Bronchial epithelial cell (primary cell): ENCODE measurements around the gene TSHZ3. TPM values are rescaled to one million over a fixed set of nuclear protein-coding genes. Genes with fewer than 3 reads are reported as not detected.

Source experiments
- DNase-seq: peaks from one replicate; pipeline ENCODE4 v3.0.0-alpha.2; 2010; ENCODE audit warnings: low read depth
- FAIRE-seq: peaks from 2 replicates; lab custom pipeline; 2011; peaks lifted over from hg19 to GRCh38; lab: Jason Lieb, UNC
- H3K27me3 ChIP-seq: 2 replicates; pipeline ENCODE4 v1.5.1; 2011; ENCODE audit warnings: low read length; ENCODE audit not compliant: control insufficient read depth, insufficient read depth
- H3K36me3 ChIP-seq: 2 replicates; pipeline ENCODE4 v1.5.1; 2011; ENCODE audit warnings: low read length; ENCODE audit not compliant: control insufficient read depth, insufficient read depth
- H3K4me3 ChIP-seq: 2 replicates; pipeline ENCODE4 v1.5.1; 2011; ENCODE audit warnings: mild to moderate bottlenecking, low read depth, low read length, control low read depth
- total RNA-seq: library from RNA; depleted of rRNA; stranded (reverse); fragments of >200 nt; gene quantifications from 2 replicates; pipeline ENCODE4 v1.2.1, GENCODE V29; 2014
- TF ChIP-seq, protein P1 (sequence below): IDR thresholded peaks from 2 replicates; pipeline ENCODE4 v1.5.1; 2011; ENCODE audit warnings: mild to moderate bottlenecking, moderate library complexity, low read length, control low read depth, inconsistent platforms; ENCODE audit not compliant: insufficient read depth, severe bottlenecking

TSHZ3 gene
- total RNA-seq, 1 donor from 2014 or later, result 1.6 TPM

DNA sequence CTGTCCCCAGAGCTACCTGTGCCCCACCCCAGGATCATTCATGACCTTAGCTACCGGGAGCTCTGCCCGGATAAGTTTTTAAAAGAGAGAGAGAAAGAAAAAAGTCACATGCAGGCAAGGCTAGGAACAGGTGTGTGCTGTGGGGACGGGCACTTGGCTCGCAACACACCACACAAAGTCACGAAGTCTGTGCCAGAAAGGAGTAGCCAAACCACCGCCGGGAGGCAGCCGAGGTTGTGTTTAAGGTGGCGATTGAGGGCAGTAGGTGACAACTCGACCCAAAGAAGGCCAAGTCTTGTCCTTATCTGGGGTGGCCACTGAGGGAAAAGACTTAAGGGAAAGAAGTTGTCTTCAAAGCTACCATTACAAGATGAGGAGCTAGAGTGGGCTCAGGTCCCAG, 4.6 kb upstream of the TSHZ3 start:
- no peak for DNase-seq
- Histone ChIP-seq H3K36me3 (no peaks in the 10 kb centered on the region), H3K4me3 (no peak overlapping the region), H3K27me3 (peaks cover 9% of the 10 kb centered on the region)
- TF ChIP-seq, protein P1, sequence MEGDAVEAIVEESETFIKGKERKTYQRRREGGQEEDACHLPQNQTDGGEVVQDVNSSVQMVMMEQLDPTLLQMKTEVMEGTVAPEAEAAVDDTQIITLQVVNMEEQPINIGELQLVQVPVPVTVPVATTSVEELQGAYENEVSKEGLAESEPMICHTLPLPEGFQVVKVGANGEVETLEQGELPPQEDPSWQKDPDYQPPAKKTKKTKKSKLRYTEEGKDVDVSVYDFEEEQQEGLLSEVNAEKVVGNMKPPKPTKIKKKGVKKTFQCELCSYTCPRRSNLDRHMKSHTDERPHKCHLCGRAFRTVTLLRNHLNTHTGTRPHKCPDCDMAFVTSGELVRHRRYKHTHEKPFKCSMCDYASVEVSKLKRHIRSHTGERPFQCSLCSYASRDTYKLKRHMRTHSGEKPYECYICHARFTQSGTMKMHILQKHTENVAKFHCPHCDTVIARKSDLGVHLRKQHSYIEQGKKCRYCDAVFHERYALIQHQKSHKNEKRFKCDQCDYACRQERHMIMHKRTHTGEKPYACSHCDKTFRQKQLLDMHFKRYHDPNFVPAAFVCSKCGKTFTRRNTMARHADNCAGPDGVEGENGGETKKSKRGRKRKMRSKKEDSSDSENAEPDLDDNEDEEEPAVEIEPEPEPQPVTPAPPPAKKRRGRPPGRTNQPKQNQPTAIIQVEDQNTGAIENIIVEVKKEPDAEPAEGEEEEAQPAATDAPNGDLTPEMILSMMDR, result no peak
- no peak for FAIRE-seq

DNA sequence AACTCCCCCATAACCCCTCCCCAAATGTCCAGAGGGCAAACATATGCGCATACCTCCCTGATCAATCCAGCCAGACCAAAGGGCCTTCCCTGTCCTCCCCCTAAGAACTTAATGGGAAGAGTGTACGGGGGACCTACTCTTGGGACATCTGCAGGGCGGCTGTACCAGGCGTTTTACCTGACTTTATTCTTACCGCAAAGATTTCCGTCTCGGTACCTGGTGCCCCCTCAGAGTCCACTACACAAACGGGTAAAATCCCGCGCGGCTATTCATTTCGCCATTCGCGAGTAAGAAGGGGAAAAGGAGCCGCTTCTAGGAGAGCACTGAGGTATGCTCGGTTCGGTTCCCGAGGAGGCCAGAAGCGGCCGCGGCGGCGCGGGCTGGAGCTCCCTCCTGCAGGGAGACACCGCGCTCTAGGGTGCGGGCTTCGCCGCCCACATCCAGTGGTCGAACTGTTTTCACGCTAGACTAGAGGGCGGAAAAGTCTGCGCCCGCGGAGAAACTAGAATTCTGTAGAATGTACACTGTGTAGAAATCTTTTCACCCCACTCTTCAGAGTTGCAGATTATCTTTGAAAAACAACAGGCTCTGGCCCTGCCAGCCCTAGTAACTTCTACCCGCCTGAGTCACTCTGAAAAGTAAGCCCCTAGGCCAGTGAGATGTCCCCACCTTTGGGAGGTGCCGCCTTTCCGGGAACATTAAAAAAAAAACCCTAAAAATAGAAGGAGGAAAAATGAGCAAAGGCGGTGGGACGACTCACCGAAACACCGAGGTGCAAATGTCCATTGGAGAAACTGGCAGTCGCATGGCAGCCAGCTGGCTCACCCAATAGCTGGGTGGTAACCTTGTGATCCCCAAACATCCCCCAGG, 3.8 kb upstream of the TSHZ3 start:
- no peak for FAIRE-seq
- TF ChIP-seq, protein P1, result no peak
- Histone ChIP-seq H3K4me3 (no peak overlapping the region), H3K27me3 (peaks cover 9% of the 10 kb centered on the region), H3K36me3 (no peaks in the 10 kb centered on the region)
- no peak for DNase-seq

DNA sequence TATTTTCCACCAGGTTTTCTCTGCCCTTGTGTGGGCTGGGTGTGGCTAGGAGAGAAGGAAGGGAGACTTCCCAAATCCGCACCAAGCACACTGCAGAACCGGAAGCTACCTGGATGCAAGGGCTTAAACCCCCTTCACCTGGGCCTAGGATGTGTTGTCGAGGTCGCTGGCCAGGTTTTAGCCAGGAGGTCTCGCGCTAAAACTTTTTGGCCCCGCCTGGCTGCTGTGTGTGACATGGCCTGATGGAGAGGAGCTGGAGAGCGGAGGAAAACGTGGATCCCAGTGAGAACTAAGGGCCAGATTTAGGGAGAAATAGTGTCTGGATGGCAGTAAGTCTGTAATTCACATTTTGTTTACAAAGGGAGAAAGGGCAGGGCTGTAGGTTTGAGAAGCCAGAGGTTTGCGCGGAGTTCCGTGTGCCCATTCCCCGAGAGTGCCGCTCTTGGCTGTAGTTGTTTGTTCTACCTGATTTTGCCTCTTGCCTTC, 3.1 kb upstream of the TSHZ3 start:
- H3K36me3 ChIP-seq, result no peaks in the 10 kb centered on the region
- TF ChIP-seq, protein P1, result no peak
- DNase-seq (no peak), FAIRE-seq (no peak)
- H3K27me3 ChIP-seq, result peaks cover 9% of the 10 kb centered on the region
- H3K4me3 ChIP-seq, result no peak overlapping the region

DNA sequence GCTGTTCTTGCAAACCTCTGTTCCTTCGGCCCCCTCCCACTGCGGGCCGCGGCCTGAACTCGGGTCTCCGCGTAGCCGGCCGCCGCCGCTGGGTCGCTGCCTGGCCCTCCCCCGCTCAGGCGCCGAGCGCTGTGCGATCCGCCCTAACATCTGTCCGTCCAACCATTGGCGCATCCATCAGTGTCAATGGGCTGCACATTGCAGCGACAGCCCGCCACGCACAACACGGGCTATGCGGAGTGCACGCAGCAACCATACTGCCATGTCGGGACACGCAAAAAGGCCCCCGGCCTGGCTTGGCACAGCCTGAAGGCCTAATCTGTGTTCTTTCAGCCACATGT, 2.6 kb upstream of the TSHZ3 start:
- H3K4me3 ChIP-seq, result no peak overlapping the region
- DNase-seq (no peak), FAIRE-seq (no peak)
- H3K27me3 ChIP-seq, result peaks cover 9% of the 10 kb centered on the region
- TF ChIP-seq, protein P1, result no peak
- no peaks in the 10 kb centered on the region for H3K36me3 ChIP-seq

DNA sequence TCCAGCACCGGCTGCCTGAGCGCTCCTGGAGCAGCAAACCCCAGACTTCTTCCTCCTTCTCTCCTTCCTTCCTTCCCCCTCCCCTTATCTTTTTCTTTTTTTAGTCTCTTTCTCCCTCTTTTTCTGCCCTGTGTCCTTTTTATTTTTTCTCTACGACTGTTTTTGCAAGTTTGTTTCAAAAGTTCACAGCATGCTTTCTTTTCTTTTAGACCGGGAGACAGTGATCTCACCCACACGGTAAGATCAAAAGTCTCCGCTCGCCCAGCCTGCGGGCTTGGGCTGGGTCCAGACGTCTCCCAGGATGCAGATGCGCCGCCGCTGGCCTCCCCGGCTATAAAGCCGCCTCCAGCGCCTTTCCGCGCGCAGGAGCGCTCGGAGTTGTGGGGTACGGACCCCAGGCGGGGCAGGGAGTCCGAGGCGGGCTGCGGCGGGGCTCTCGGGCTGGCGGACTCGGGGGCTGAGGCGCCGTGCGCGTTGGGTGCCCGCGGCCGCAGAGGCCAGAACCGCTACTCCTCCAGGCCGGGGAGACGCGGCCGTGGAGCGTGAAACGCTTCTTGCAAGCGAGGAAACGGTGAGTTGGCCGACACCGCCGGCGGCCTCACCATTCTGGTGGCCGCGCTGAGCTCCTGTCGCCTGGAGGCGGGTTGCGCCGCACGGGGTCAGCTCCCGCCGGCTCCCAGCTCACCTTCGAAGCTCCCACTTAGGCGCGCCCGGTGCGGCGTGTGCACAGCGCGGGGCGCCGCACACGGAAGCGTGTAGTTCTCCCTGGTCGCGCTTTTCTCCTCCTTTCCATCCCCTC, 2.0 kb upstream of the TSHZ3 start:
- H3K27me3 ChIP-seq, result peaks cover 7% of the 10 kb centered on the region
- FAIRE-seq, result no peak
- DNase-seq, result peak; percentile 54
- H3K36me3 ChIP-seq, result no peaks in the 10 kb centered on the region
- H3K4me3 ChIP-seq, result peak overlapping the region; percentile 73
- TF ChIP-seq, protein P1, result no peak
